ENCODE data around the gene SUN1. TPM values are rescaled to one million over a fixed set of nuclear protein-coding genes. Genes with fewer than 3 reads are reported as not detected.
"Not testable (repeated sequence)": the region's sequence is repeated elsewhere in the genome, so short reads cannot be mapped to it uniquely, and the experiment has no call there.

SUN1 gene
- total RNA-seq, 1 donor from 2014 or later: 246 TPM

DNA sequence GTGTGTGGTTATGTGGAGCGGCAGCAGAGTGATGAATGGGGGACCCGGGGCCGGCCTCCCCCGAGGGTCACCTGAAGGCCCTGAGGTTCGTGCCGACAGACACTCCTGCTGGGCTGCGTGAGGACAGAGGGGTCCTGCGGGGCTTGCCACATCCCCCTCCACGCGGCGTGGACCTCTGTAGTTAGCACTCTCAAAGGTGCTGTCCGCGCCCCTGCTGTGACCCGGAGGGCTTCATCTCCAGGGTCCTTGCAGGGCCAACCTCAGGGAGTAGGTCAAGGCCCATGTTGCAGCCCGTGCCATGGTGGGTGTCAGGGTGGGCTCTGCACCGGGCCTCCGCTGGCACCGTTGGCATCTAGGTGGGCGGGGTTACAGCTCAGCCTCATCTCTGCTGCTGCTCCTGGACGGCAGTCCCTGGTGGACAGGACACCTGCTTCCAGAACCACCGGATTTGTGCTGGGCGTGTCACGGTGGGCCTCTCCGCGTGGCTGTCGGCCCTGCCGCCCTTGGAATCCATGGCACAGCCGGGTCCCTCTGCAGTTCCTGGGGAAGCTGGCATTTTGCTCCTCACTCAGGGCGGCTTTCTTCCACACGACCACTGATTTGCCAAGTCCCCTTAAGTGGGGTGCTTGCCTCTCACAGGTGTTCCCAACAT lies 24.3 kb downstream of the SUN1 start:
- no peak for DNase-seq

GRCh38 chr7:857661-858060 lies 25.4 kb downstream of the SUN1 start:
- DNase-seq: no peak

DNA sequence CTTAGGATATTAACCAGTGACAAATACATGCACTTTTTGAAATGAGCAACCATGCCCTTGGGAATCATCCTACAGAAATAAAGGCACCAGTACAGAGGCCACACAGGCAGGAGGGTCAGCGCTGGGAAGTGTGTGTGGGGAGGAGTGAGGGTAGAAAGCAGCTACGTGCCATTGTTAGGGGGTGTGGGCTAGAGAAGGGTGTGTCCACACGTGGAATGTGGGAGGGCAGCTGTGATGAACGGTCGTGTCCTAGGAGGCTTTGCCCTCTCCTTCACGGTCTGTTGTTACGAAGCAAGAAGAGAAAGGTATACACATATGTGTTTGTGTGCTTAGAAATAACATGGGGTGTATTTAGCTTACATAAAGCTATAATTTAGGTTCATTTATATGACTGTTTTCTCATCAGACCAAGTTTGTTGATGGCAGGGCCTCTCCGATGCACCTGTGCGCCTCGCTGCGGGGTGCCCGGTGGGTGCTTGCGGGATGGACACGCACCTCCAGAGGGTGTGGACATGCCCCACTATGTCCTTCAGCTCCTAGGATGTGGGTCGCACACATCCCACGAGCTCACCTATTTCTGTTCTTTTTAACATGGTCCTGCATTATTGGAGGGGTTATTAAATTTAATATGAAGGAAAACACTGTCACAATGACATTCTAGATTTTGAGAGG lies 27.2 kb downstream of the SUN1 start:
- DNase-seq: no peak

- DNase-seq: no peak
Measured at GRCh38 chr7:860149-860548, 27.9 kb downstream of the SUN1 start.

- DNase-seq: no peak
Measured at GRCh38 chr7:861222-861621, 28.9 kb downstream of the SUN1 start.

- no peak for DNase-seq
Measured at GRCh38 chr7:862157-862556, 29.9 kb downstream of the SUN1 start.

DNA sequence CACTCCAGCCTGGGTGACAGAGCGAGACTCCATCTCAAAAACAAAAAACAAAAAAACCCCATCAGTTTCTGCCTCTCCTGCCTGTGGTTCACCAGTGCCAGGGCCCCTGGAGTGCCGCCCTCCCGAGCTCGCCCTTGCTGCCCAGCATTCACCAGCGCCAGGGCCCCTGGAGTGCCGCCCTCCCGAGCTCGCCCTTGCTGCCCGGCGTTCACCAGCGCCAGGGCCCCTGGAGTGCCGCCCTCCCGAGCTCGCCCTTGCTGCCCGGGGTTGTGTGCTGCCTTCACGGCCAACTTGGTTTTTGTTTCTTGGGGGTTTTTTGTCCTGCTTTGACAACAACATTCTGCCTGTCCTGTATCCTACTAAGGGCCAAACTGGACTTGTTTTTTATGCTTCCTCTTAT lies 30.8 kb downstream of the SUN1 start:
- no peak for DNase-seq

GRCh38 chr7:865921-866320 lies 33.6 kb downstream of the SUN1 start:
- DNase-seq: no peak

DNA sequence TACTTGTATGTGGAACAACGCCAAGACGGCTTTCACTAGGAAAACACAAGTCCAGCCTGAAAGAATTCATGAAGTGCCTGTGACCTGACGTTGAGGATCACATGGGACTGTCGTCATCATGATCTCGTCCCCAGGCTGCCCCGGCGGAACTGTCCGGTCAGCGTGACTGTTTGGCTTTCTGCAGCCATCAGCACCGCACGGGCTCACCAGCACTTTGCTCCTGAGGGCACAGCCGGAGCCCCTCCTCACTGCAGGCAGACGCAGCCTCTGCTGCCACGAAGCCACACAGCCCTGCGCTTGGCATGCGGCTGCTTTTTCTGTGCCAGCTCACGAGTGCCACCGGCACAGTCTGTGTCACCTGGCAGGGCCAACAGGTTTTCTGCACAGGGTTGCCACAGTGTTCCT lies 34.7 kb downstream of the SUN1 start:
- DNase-seq: no peak

GRCh38 chr7:867406-868188 lies 35.3 kb downstream of the SUN1 start:
- DNase-seq: no peak

GRCh38 chr7:868189-868486 lies 35.9 kb downstream of the SUN1 start:
- peak; percentile 44 for DNase-seq

- no peak for DNase-seq
Measured at GRCh38 chr7:869348-869747, 37.1 kb downstream of the SUN1 start.

- DNase-seq: no peak
Measured at GRCh38 chr7:871900-872537, 39.7 kb downstream of the SUN1 start.

DNA sequence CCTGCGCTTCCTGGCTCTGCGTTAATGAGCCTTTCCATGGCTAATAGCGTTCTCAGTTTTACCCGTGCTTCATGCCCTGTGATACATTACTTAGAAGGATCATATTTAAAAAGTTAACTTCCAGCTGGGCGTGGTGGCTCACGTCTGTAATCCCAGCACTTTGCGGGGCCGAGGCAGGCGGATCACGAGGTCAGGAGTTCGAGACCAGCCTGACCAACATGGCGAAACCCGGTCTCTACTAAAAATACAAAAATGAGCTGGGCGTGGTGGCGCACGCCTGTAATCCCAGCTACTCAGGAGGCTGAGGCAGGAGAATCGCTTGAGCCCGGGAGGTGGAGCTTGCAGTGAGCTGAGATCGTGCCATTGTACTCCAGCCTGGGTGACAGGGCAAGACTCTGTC lies 40.4 kb downstream of the SUN1 start:
- DNase-seq: not testable (repeated sequence)

GRCh38 chr7:873367-874002 lies 41.2 kb downstream of the SUN1 start:
- DNase-seq: peak; percentile 78

DNA sequence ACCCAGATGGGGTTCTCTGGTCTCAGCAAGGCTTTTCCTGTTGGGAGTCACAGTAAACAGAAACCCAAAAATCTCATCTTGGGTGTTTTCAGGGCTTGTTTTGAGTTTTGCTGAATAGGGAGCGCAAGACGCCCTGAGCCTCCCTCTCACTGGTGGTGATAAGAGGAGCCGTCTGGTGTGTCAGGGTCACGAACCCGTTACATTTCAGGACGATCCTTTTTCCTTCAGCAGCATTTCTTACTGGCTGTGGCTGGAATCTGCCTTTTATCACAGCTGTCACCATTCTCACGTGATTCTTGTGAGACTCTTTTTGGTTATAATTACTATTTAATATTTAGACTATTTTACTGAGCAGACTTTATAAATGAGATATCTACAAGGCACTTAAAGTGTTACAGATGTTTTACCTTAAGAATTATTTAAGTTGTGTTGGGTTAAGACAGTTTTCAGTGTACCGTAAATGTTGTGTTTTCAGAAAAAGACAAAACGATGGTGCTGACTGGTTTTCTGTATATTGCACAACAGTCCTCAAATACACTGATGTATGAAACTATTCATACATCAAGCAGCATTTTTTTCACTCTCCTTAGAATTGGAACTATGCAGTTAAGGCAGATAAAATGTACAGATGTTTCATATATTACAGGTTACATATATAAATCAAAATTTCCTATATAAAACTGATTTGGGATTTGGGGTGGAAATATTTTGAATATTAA lies 41.9 kb downstream of the SUN1 start:
- DNase-seq: no peak

DNA sequence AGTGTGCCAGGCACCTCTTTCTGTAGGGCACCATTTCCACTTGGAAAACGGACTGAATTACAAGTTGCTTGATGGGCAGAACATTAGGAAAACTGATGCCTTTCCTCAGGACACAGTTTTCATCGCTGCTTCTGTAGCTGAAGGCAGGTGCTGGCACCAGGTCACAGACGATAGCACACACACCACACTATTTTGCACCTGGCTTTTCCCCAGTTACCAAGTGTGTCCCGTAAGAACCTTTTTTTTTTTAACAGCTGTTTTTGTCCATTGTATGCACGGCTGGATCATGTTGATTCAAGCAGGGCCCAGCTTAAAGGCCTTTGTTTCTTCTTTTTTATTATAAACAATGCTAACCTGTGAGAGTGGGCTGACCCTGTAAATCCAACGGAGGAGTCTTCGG lies 42.8 kb downstream of the SUN1 start:
- no peak for DNase-seq

- no peak for DNase-seq
Measured at GRCh38 chr7:875476-876076, 43.3 kb downstream of the SUN1 start.

DNA sequence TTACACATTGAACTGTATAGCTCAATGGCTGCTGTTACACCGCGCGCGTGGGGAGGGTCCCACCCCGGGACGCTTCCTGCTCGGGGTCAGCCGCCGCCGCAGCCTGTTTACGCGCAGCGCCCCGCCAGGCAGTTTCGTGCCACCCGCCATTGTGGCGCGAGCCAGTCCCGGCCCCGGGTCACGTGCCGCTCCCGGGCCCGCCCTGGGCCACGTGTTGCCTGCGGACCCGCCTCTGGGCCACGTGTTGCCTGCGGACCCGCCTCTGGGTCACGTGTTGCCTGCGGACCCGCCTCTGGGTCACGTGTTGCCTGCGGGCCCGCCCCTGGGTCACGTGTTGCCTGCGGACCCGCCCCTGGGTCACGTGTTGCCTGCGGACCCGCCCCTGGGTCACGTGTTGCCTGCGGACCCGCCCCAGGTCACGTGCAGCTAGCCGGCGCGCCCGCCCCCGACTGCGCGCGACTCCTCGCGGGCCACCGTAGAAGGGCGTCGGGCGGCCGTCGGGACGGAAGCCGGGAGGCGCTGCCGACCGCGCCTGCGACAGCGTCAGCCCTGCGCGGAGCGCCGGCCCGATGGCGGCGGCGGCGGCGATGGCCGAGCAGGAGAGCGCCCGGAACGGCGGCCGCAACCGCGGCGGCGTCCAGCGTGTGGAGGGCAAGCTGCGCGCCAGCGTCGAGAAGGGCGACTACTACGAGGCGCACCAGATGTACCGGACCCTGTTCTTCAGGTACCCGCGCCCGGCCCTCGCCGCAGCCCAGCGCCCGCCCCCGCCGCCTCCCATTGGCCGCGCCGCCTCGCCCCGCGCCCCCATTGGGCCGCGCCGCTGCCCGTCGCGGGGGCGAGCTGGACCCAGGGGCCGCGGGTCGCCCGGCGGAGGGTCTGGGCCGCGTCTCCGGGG lies 44.0 kb downstream of the SUN1 start, which contains the start of gene GET4:
Gene GET4, plus strand, starts transcription at position 478 of the 895 bp plus-strand sequence. Its CDS starts 92 bp downstream, at position 570.
- peak; percentile 96 for DNase-seq

DNA sequence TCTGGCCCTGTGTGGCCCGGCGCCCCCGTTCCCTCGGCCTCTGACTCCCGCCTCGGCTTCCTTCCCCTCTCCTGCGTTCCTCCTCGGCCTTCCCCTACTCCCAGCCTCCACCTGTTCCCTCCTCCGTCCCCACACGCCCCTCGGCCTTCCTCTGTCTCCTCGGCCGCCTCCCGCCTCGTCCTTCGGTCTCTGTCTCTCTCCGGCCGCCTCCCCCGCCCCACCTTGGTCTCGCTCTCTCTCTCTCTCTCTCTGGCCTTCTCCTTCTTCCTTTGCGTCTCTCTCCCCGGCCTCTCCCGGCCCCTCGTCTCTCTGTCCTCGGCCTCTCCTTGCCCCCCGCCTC lies 44.7 kb downstream of the SUN1 start:
- DNase-seq: no peak
